DMS114 treated with DMSO at 0.1 percent for 48 hours (cell line): ENCODE data around the gene TRIM74.
"Not testable (repeated sequence)": the region's sequence is repeated elsewhere in the genome, so short reads cannot be mapped to it uniquely, and the experiment has no call there.

Source experiments
- DNase-seq: peaks from one replicate; lab custom pipeline; 2025; ENCODE audit not compliant: unreplicated experiment; lab: John Stamatoyannopoulos, UW

Gene TRIM74

DNA sequence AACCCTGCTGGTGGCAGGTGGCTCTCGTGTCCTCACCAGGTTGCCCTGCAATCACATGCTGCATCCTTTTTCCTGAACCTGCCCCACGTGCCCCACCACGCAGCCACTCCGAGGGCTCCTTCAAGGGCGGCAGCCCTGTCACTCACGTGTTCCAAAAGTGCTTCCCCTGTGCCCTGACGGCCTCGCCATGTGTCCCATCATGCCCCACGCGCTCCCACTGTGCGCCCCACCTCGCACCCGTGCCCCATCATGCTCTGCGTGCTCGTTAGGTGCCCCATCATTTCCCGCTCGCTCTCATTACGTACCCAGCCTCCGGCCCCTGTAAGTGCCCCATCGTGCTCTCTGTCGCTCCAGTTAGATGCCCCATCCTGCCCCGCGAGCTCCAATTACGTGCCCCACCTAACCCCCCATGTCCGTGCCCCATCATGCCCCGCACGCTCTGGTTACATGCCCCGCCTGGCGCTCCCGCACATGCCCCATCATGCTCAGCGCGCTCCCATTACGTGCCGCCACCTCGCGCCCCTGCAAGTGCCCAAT is at the start of gene TRIM74:
Gene TRIM74, minus strand, starts transcription at position 487 of the 537 bp plus-strand sequence. CDS start 3,309 bp downstream, outside the sequence.
- DNase-seq = not testable (repeated sequence)

- DNase-seq = not testable (repeated sequence)
Measured at GRCh38 chr7:73006491-73006890, 37.2 kb upstream of the TRIM74 start.

- not testable (repeated sequence) for DNase-seq
Measured at GRCh38 chr7:73005693-73006447, 36.6 kb upstream of the TRIM74 start.

DNA sequence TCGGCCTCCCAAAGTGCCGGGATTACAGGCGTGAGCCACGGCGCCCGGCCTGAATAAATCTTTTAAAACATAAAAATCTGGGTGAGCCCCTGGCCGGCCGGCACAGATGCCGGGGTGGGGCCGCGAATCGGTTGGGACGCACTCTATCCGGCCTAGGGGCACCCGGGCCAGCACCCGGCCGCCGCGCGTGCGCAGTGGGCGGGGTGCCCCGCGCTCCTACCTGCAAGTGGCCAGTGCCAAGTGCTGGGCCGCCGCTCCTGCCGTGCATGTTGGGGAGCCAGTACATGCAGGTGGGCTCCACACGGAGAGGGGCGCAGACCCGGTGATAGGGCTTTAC is 36.1 kb upstream of the TRIM74 start:
- not testable (repeated sequence) for DNase-seq

- DNase-seq = not testable (repeated sequence)
Measured at GRCh38 chr7:72997887-72998468, 28.7 kb upstream of the TRIM74 start.

DNA sequence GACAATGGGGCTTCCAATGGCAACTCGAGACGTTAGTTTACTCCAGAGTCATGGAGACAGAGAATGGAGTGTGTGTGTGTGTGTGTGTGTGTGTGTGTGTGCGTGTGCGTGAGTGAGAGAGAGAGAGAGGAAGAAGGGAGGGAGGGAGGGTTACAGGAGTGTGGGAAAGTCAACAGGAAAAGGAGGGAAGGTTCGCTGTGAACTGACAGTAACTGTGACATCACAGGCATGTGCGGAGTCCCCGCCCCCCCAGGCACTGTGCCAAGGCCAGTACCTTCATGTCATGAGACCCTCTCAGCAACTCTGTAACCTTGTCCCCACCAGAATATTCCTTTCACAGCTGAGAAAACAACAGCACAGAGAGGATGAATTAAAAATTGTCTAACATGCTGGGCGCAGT is 28.2 kb upstream of the TRIM74 start:
- DNase-seq = not testable (repeated sequence)

DNA sequence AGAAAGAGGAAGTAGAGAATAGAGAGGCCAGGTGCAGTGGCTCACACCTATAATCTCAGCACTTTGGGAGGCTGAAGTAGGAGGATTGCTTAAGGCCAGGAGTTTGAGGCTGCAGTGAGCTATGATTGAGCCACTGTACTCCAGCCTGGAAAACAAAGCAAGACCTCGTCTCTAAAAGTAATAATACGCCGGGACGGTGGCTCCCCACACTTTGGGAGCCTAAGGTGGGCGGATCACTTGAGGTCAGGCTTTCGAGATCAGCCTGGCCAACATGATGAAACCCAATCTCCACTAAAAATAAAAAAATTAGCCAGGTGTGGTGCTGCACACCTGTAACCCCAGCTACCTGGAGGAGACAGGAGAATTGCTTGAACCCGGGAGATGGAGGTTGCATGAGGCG is 26.2 kb upstream of the TRIM74 start:
- not testable (repeated sequence) for DNase-seq

GRCh38 chr7:72990146-72990913 is 21.1 kb upstream of the TRIM74 start:
- DNase-seq = not testable (repeated sequence)

- DNase-seq = not testable (repeated sequence)
Measured at GRCh38 chr7:72982084-72982483, 12.8 kb upstream of the TRIM74 start.

GRCh38 chr7:72980382-72980781 is 11.1 kb upstream of the TRIM74 start:
- not testable (repeated sequence) for DNase-seq

- not testable (repeated sequence) for DNase-seq
Measured at GRCh38 chr7:72976434-72976833, 7.2 kb upstream of the TRIM74 start.

DNA sequence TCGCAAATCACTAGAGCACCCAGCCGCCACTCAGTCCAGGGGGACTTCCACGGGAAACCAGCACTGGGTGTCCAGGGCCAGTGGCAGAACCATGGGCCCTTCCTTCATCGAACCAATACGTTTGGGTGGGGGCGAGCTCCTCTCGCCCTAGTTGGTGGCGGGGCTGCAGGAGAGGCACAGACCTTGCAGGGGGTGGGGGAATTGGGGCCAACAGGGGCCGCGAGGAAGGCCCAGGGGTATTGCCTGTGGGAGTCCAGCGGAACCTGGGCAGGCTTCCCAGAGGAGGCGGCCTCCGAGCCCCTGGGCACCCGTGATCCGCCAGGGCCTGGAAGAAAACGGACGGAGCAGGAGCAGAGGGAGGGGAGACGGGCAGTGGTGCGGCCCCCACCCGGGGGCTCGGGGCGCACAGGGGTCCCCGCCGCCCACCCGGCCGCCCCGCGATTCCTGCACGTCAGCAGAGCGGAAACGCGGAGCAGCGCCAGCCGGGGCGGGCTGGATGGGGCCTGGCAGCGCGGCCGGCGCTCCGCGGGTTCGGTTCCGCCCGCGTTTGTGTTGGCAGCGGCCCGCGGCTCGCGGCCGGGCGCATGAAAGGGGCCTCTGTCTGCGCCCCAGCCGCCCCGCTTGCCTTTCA is 6.5 kb upstream of the TRIM74 start:
- not testable (repeated sequence) for DNase-seq

- DNase-seq = not testable (repeated sequence)
Measured at GRCh38 chr7:72974781-72975180, 5.5 kb upstream of the TRIM74 start.

- not testable (repeated sequence) for DNase-seq
Measured at GRCh38 chr7:72971505-72971904, 2.2 kb upstream of the TRIM74 start.

DNA sequence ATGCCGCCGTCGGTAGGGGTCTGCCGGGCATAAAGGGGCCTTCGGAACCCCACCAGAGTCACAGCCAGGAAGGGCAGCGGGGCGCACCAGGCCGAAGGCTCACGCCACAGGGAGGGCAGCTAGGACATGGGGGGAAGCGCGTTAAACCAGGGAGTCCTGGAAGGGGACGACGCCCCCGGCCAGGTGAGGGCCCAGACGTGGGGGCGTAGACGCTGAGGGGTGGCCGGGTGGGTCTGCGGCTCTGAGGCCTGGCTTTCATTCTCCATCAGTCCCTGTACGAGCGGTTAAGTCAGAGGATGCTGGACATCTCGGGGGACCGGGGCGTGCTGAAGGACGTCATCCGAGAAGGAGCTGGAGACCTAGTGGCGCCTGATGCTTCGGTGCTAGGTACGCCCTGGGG is 422 bp upstream of the TRIM74 start:
- not testable (repeated sequence) for DNase-seq

DNA sequence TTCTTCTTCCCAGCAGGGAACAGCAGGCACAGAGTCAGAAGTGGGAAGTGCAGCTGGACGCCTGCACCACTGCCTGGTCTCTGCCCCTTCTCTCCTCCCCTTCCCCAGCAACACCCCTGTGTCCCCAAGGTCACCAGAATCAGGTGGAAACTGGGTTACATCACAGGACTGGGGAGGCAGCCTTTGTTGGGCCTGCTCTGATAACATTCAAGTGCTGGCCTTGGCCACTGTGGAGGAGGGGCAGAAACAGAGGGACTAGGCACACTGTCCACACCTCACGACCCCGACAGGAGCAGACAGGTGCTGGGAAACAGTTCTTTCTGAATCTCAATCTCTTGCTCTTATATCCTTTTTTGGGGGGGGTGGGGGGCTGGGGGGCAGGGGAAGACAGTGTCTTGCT is 2.4 kb downstream of the TRIM74 start:
- not testable (repeated sequence) for DNase-seq

- DNase-seq = not testable (repeated sequence)
Measured at GRCh38 chr7:72965186-72965975, 3.9 kb downstream of the TRIM74 start.

- not testable (repeated sequence) for DNase-seq
Measured at GRCh38 chr7:72963056-72963455, 6.2 kb downstream of the TRIM74 start.

DNA sequence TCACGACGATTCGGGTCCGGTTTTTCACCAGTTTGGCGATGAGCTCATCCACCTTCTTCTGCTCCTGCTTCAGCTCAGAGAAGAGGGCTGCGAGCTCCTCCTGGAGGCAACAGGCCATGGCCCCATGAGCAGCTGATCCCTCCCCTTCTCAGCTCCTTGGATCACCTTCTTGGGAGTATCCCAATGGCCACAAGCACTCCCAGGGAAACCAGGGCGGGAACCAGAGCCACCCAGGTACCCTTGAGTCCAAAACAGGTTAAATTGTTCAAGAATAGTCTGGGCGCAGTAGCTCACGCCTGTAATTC is 8.0 kb downstream of the TRIM74 start:
- DNase-seq = not testable (repeated sequence)

DNA sequence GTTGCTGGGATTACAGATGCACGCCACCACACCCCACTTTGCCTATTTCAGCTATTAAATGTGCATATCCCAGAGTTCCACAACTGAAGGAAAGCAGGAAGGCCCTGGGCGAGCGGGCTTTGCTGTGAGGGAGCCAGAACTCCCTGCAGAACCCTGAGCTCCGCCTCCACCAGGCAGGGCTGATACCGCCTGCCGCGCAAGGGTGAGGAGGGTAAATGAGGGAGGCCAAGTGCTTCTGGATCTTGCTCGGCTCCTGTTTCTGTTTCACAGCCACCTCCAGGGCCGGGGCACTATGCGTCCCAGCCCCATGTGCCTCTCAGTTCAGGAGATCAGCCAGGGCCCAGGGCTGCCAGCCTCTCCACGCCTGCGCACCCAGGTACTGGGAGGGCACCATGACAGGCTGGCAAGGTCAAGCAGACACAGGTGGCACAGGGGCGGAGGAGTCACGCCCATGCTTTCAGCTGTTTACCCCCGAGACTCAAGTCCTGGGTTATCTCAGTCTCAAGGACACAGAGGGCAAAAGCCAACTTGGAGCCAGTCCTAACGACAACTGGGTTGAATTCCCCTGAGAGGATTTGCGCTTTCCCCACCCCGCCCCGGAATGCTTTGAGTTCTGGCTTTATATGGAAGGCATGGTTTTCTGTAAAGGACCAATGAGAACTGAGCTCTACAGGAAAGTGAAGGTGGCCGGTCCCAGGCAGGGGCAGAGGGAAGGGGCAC is 8.5 kb downstream of the TRIM74 start:
- not testable (repeated sequence) for DNase-seq
